H9 (cell line): ENCODE data around the gene NFS1. TPM values are rescaled to one million over a fixed set of nuclear protein-coding genes. Genes with fewer than 3 reads are reported as not detected.

Experiments used
- DNase-seq: peaks from one replicate; pipeline ENCODE4 v3.0.0-alpha.2; 2017
- H2AFZ ChIP-seq: one replicate; pipeline ENCODE4 v1.6.1; 2013; ENCODE audit warnings: mild to moderate bottlenecking, low read length, control low read depth, moderate library complexity
- H2AK5ac ChIP-seq: 2 replicates; pipeline ENCODE4 v1.6.1; 2013; ENCODE audit warnings: low read length, control low read depth, mixed read lengths; ENCODE audit not compliant: insufficient read length
- H2BK120ac ChIP-seq: one replicate; pipeline ENCODE4 v1.6.1; 2013; ENCODE audit warnings: low read depth, mild to moderate bottlenecking, low read length, control low read depth, inconsistent platforms; ENCODE audit not compliant: poor library complexity, severe bottlenecking
- H2BK12ac ChIP-seq: 2 replicates; pipeline ENCODE4 v1.6.1; 2013; ENCODE audit warnings: low read length, control low read depth, mixed read lengths, low read depth; ENCODE audit not compliant: insufficient read length
- H2BK15ac ChIP-seq: 2 replicates; pipeline ENCODE4 v1.6.1; 2013; ENCODE audit warnings: low read depth, low read length, control low read depth
- H2BK20ac ChIP-seq: one replicate; pipeline ENCODE4 v1.6.1; 2013; ENCODE audit warnings: low read depth, mild to moderate bottlenecking, low read length, control low read depth, inconsistent platforms; ENCODE audit not compliant: poor library complexity, severe bottlenecking
- H2BK5ac ChIP-seq: 2 replicates; pipeline ENCODE4 v1.6.1; 2013; ENCODE audit warnings: low read length, control low read depth, mixed read lengths; ENCODE audit not compliant: insufficient read length
- H3K14ac ChIP-seq: 2 replicates; pipeline ENCODE4 v1.6.1; 2013; ENCODE audit warnings: low read length, control low read depth; ENCODE audit not compliant: insufficient read depth
- H3K18ac ChIP-seq: 2 replicates; pipeline ENCODE4 v1.6.1; 2013; ENCODE audit warnings: low read depth, mild to moderate bottlenecking, mixed read lengths, low read length, control low read depth; ENCODE audit not compliant: insufficient read length
- H3K23ac ChIP-seq: 2 replicates; pipeline ENCODE4 v1.6.1; 2013; ENCODE audit warnings: low read length, control low read depth, mixed read lengths, low read depth; ENCODE audit not compliant: insufficient read length
- H3K23me2 ChIP-seq: 2 replicates; pipeline ENCODE4 v1.6.1; 2013; ENCODE audit warnings: low read depth, mild to moderate bottlenecking, mixed read lengths, low read length, control low read depth; ENCODE audit not compliant: insufficient read length, poor library complexity, severe bottlenecking
- H3K27ac ChIP-seq: 2 replicates; pipeline ENCODE4 v1.5.1; 2013; ENCODE audit warnings: low read length, control low read depth, mixed read lengths, low read depth; ENCODE audit not compliant: insufficient read length
- H3K27me3 ChIP-seq: 2 replicates; pipeline ENCODE4 v1.6.1; 2013; ENCODE audit warnings: low read length, control low read depth, inconsistent platforms; ENCODE audit not compliant: insufficient read depth
- H3K4ac ChIP-seq: 2 replicates; pipeline ENCODE4 v1.6.1; 2013; ENCODE audit warnings: low read depth, mild to moderate bottlenecking, control low read depth, inconsistent platforms, low read length, moderate library complexity
- H3K4me1 ChIP-seq: 2 replicates; pipeline ENCODE4 v1.6.1; 2013; ENCODE audit warnings: low read length, control low read depth, inconsistent platforms; ENCODE audit not compliant: insufficient read depth
- H3K4me2 ChIP-seq: 2 replicates; pipeline ENCODE4 v1.6.1; 2013; ENCODE audit warnings: low read length, control low read depth, mixed read lengths; ENCODE audit not compliant: insufficient read length, insufficient read depth
- H3K56ac ChIP-seq: 2 replicates; pipeline ENCODE4 v1.6.1; 2013; ENCODE audit warnings: low read depth, mild to moderate bottlenecking, mixed read lengths, low read length, control low read depth; ENCODE audit not compliant: insufficient read length
- H3K79me1 ChIP-seq: 2 replicates; pipeline ENCODE4 v1.6.1; 2013; ENCODE audit warnings: low read depth, mild to moderate bottlenecking, moderate library complexity, low read length, control low read depth, inconsistent platforms; ENCODE audit not compliant: insufficient read depth, poor library complexity, severe bottlenecking
- H3K79me2 ChIP-seq: 2 replicates; pipeline ENCODE4 v1.6.1; 2013; ENCODE audit warnings: low read length, control low read depth, inconsistent platforms; ENCODE audit not compliant: insufficient read depth
- H3K9ac ChIP-seq: 2 replicates; pipeline ENCODE4 v1.6.1; 2013; ENCODE audit warnings: low read length, control low read depth, mixed read lengths; ENCODE audit not compliant: insufficient read length; ENCODE audit errors: extremely low read depth
- H3K9me3 ChIP-seq: one replicate; pipeline ENCODE4 v1.6.1; 2013; ENCODE audit warnings: low read depth, low read length, inconsistent platforms; ENCODE audit not compliant: control insufficient read depth
- H3T11ph ChIP-seq: one replicate; pipeline ENCODE4 v1.6.1; 2013; ENCODE audit warnings: mild to moderate bottlenecking, low read length, control low read depth, inconsistent platforms
- H4K20me1 ChIP-seq: one replicate; pipeline ENCODE4 v1.6.1; 2013; ENCODE audit not compliant: control insufficient read depth, insufficient read length, insufficient read depth
- H4K5ac ChIP-seq: 2 replicates; pipeline ENCODE4 v1.6.1; 2013; ENCODE audit warnings: low read depth, mild to moderate bottlenecking, mixed read lengths, low read length, control low read depth; ENCODE audit not compliant: insufficient read length
- H4K8ac ChIP-seq: replicated peaks from 2 replicates; pipeline ENCODE4 v1.6.1; 2013; ENCODE audit warnings: low read length, control low read depth, mixed read lengths, low read depth; ENCODE audit not compliant: insufficient read length
- H4K91ac ChIP-seq: 2 replicates; pipeline ENCODE4 v1.6.1; 2013; ENCODE audit warnings: low read depth, mild to moderate bottlenecking, moderate library complexity, mixed read lengths, low read length, control low read depth; ENCODE audit not compliant: insufficient read length
- H3K27ac Mint-ChIP-seq, 3 experiments: 2 replicates in 2 of 3; 3 replicates in 1 of 3; pipeline ENCODE4 v1.8.0; 2020 to 2021; ENCODE audit warnings: mixed read lengths in 3 of 3, mild to moderate bottlenecking in 1 of 3, moderate library complexity in 1 of 3
- H3K27me3 Mint-ChIP-seq: 2 replicates; pipeline ENCODE4 v1.8.0; 2021; ENCODE audit warnings: low read depth, mild to moderate bottlenecking, moderate library complexity, mixed read lengths
- H3K36me3 Mint-ChIP-seq, 3 experiments: 2 replicates in 2 of 3; 3 replicates in 1 of 3; pipeline ENCODE4 v1.8.0; 2020 to 2021; ENCODE audit warnings: low read depth in 3 of 3, mixed read lengths in 3 of 3; ENCODE audit not compliant: insufficient read depth in 1 of 3
- H3K4me1 Mint-ChIP-seq, 2 experiments: 2 replicates each; pipeline ENCODE4 v1.8.0; 2020; ENCODE audit warnings: mixed read lengths in 2 of 2
- H3K4me3 Mint-ChIP-seq, 2 experiments: 2 replicates in 1 of 2; 3 replicates in 1 of 2; pipeline ENCODE4 v1.8.0; 2020 to 2021; ENCODE audit warnings: mild to moderate bottlenecking in 2 of 2, mixed read lengths in 2 of 2, moderate library complexity in 1 of 2
- H3K9me3 Mint-ChIP-seq, 2 experiments: 2 replicates in 1 of 2; 3 replicates in 1 of 2; pipeline ENCODE4 v1.8.0; 2020; ENCODE audit warnings: mild to moderate bottlenecking in 2 of 2, mixed read lengths in 2 of 2, moderate library complexity in 1 of 2
- CTCF ChIP-seq: fragments of 200-600 bp; sonication (generic); conservative IDR thresholded peaks from 3 replicates; pipeline ENCODE4 v1.8.0; 2021; ENCODE audit warnings: antibody characterized with exemption, mild to moderate bottlenecking
- WGBS: extraction: QIAGEN DNeasy Blood & Tissue Kit; methylation state at CpG from one replicate; pipeline ENCODE4 v1.1.7; 2013; ENCODE audit warnings: missing lambda C conversion rate, low lambda C conversion rate, mixed read lengths; ENCODE audit not compliant: insufficient read length; ENCODE audit errors: extremely low coverage; 5-methylcytosine and 5-hydroxymethylcytosine counted together
- total RNA-seq: library from RNA; stranded (reverse); gene quantifications from 2 replicates; pipeline ENCODE4 v1.2.1, GENCODE V29; 2021

NFS1 gene
- total RNA-seq, 1 experiment from 2014 or later = 26.6 TPM

GRCh38 chr20:35715652-35716051, 16.5 kb upstream of the NFS1 start:
- Mint-ChIP-seq H3K9me3 (no peaks in the 10 kb centered on the region), H3K4me1 (peaks cover 2 to 3% of the 10 kb centered on the region in 2 experiments; a peak in 3 of 4 replicates), H3K27ac (no peak overlapping the region), H3K4me3 (no peak overlapping the region), H3K27me3 (no peaks in the 10 kb centered on the region), H3K36me3 (peaks cover 61 to 92% (median 91%) of the 10 kb centered on the region in 3 experiments)
- H3K9ac ChIP-seq = no peak overlapping the region
- H3K23me2 ChIP-seq = no peaks in the 10 kb centered on the region
- H2BK12ac ChIP-seq = no peak overlapping the region
- WGBS = no CpG with 5 or more reads among the region's 2 CpGs
- no peak overlapping the region for H3K18ac ChIP-seq
- TF ChIP-seq CTCF = no peak
- H4K91ac ChIP-seq = no peak overlapping the region
- no peak overlapping the region for H3K4ac ChIP-seq
- H3K79me1 ChIP-seq = peaks cover 5% of the 10 kb centered on the region
- H3K56ac ChIP-seq = no peak overlapping the region
- no peak for DNase-seq
- H3K4me2 ChIP-seq = no peak overlapping the region
- H2BK20ac ChIP-seq = no peak overlapping the region
- H4K5ac ChIP-seq = no peak overlapping the region
- H3T11ph ChIP-seq = no peak overlapping the region
- H4K20me1 ChIP-seq = no peaks in the 10 kb centered on the region
- H2BK15ac ChIP-seq = no peak overlapping the region
- H3K79me2 ChIP-seq = no peaks in the 10 kb centered on the region
- H3K27me3 ChIP-seq = no peaks in the 10 kb centered on the region
- no peak overlapping the region for H2BK5ac ChIP-seq
- H3K9me3 ChIP-seq = no peaks in the 10 kb centered on the region
- H2BK120ac ChIP-seq = no peak overlapping the region
- H4K8ac ChIP-seq = no peak overlapping the region
- no peak overlapping the region for H2AK5ac ChIP-seq
- no peak overlapping the region for H3K14ac ChIP-seq
- H2AFZ ChIP-seq = no peak overlapping the region
- no peak overlapping the region for H3K23ac ChIP-seq
- no peaks in the 10 kb centered on the region for H3K4me1 ChIP-seq
- no peak overlapping the region for H3K27ac ChIP-seq
